CD8-positive, alpha-beta memory T cell (primary cell): ENCODE data around the gene TPGS1. TPM values are rescaled to one million over a fixed set of nuclear protein-coding genes. Genes with fewer than 3 reads are reported as not detected.

ENCODE experiments used
- CTCF ChIA-PET: fragments of 350-600 bp; sonication (Branson Sonifier 250); formaldehyde crosslinking; loops from one replicate; lab custom pipeline; 2021; ENCODE audit warnings: antibody characterized with exemption; lab: Charles Lee
- POLR2A ChIA-PET: fragments of 350-600 bp; sonication (Branson Sonifier 250); formaldehyde crosslinking; loops from one replicate; lab custom pipeline; 2021; ENCODE audit warnings: antibody characterized with exemption; lab: Charles Lee
- DNase-seq, 5 donors: peaks; one replicate each; pipeline versions ENCODE4 v3.0.0 to v3.0.0-alpha.2; 2020 to 2022; ENCODE audit warnings: mixed read lengths in 1 of 5
- H3K27ac ChIP-seq: one replicate; pipeline ENCODE4 v1.7.0; 2013; ENCODE audit warnings: low read depth, mild to moderate bottlenecking, low read length, moderate library complexity
- H3K27me3 ChIP-seq: 2 replicates; pipeline ENCODE4 v1.7.0; 2013; ENCODE audit warnings: low read length, mild to moderate bottlenecking; ENCODE audit not compliant: insufficient read depth, poor library complexity, severe bottlenecking
- H3K36me3 ChIP-seq: 2 replicates; pipeline ENCODE4 v1.7.0; 2013; ENCODE audit warnings: mild to moderate bottlenecking, low read length, moderate library complexity; ENCODE audit not compliant: insufficient read depth
- H3K4me1 ChIP-seq: 2 replicates; pipeline ENCODE4 v1.7.0; 2013; ENCODE audit warnings: mild to moderate bottlenecking, low read length, moderate library complexity; ENCODE audit not compliant: insufficient read depth
- H3K4me3 ChIP-seq: 2 replicates; pipeline ENCODE4 v1.7.0; 2013; ENCODE audit warnings: mild to moderate bottlenecking, low read length
- H3K9me3 ChIP-seq: 2 replicates; pipeline ENCODE4 v1.7.0; 2013; ENCODE audit warnings: mild to moderate bottlenecking, low read length
- H3K27ac Mint-ChIP-seq, 8 donors: one replicate each; pipeline ENCODE4 v1.8.0; 2020 to 2021; ENCODE audit warnings: mixed read lengths in 8 of 8, mild to moderate bottlenecking in 6 of 8, inconsistent platforms in 3 of 8, moderate library complexity in 3 of 8
- H3K27me3 Mint-ChIP-seq, 2 donors: one replicate each; pipeline ENCODE4 v1.8.0; 2020 to 2021; ENCODE audit warnings: mixed read lengths in 2 of 2, mild to moderate bottlenecking in 1 of 2, moderate library complexity in 1 of 2
- H3K36me3 Mint-ChIP-seq, 3 donors: one replicate each; pipeline ENCODE4 v1.8.0; 2020 to 2021; ENCODE audit warnings: mixed read lengths in 3 of 3, inconsistent platforms in 1 of 3, mild to moderate bottlenecking in 1 of 3
- H3K4me1 Mint-ChIP-seq, 3 donors: one replicate each; pipeline ENCODE4 v1.8.0; 2020 to 2021; ENCODE audit warnings: mixed read lengths in 3 of 3, inconsistent platforms in 1 of 3, mild to moderate bottlenecking in 1 of 3
- H3K4me3 Mint-ChIP-seq, 7 donors: one replicate each; pipeline ENCODE4 v1.8.0; 2020 to 2021; ENCODE audit warnings: mixed read lengths in 7 of 7, mild to moderate bottlenecking in 6 of 7, moderate library complexity in 4 of 7, inconsistent platforms in 2 of 7
- H3K9me3 Mint-ChIP-seq, 5 donors: one replicate each; pipeline ENCODE4 v1.8.0; 2020 to 2022; ENCODE audit warnings: mixed read lengths in 5 of 5, mild to moderate bottlenecking in 3 of 5, moderate library complexity in 2 of 5, inconsistent platforms in 1 of 5
- polyA plus RNA-seq: library from polyadenylated mRNA; unstranded; fragments of 300-500 nt; fragmentation: Illumina TruSeq; gene quantifications from one replicate; pipeline ENCODE4 v1.2.3, GENCODE V29; 2021
- total RNA-seq, 2 experiments: library from RNA; stranded (reverse); gene quantifications; one replicate each; pipeline ENCODE4 v1.2.3, GENCODE V29; 2021

Gene TPGS1
- total and polyA plus RNA-seq, 3 experiments from 2014 or later = 18.6 to 50.3 (median 20.0) TPM

DNA sequence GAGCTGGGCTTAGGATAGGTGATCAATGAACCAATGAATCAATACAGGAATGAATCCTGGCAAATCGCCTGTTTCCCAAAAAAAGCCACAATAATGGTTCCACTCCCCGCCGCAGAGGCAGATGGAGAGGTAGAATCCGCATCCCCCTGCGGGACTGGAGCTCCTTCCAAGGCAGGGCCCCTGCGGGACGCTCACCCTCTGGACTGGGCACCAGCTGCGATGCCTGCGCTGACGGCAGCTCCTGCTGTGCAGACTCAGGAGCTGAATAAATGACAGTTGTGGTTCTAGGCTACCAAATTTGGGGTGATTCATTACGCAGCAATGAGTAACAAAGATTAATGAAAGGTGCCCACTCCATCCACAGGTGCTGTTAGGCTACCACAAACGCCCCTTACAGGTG, 15.4 kb downstream of the TPGS1 start:
- H3K4me3 ChIP-seq = no peak overlapping the region
- H3K36me3 Mint-ChIP-seq = no peaks in the 10 kb centered on the region
- no peak for DNase-seq
- POLR2A ChIA-PET = no interaction called here
- H3K36me3 ChIP-seq = no peaks in the 10 kb centered on the region
- no peaks in the 10 kb centered on the region for H3K9me3 ChIP-seq
- peak overlapping the region in 2 of 8 donors; percentile 21 to 42 for H3K27ac Mint-ChIP-seq
- peaks cover 0 to 3% of the 10 kb centered on the region in 2 donors for H3K27me3 Mint-ChIP-seq
- no peaks in the 10 kb centered on the region for H3K27me3 ChIP-seq
- H3K4me1 Mint-ChIP-seq = peaks cover 4 to 9% (median 7%) of the 10 kb centered on the region in 3 donors
- CTCF ChIA-PET = interaction anchor here (3.6 kb wide), 1 partner anchor 12 kb away, joined by 24 read pairs; no protein-coding TSS in a partner anchor
- no peaks in the 10 kb centered on the region for H3K9me3 Mint-ChIP-seq
- H3K4me1 ChIP-seq = no peaks in the 10 kb centered on the region
- no peak overlapping the region for H3K27ac ChIP-seq
- H3K4me3 Mint-ChIP-seq = no peak overlapping the region

GRCh38 chr19:524062-524674, 16.9 kb downstream of the TPGS1 start:
- CTCF ChIA-PET = interaction anchor here (1.2 kb wide), 1 partner anchor 13 kb away, joined by 3 read pairs; no protein-coding TSS in a partner anchor
- POLR2A ChIA-PET = interaction anchor here (2.2 kb wide), 1 partner anchor 13 kb away, joined by 6 read pairs; no protein-coding TSS in a partner anchor

GRCh38 chr19:525029-525428, 17.7 kb downstream of the TPGS1 start:
- H3K4me1 Mint-ChIP-seq = peaks cover 4 to 9% (median 5%) of the 10 kb centered on the region in 3 donors
- no peak overlapping the region for H3K4me3 Mint-ChIP-seq
- no peaks in the 10 kb centered on the region for H3K36me3 ChIP-seq
- peaks cover 0 to 7% of the 10 kb centered on the region in 2 donors for H3K27me3 Mint-ChIP-seq
- no peak overlapping the region for H3K27ac ChIP-seq
- no peaks in the 10 kb centered on the region for H3K4me1 ChIP-seq
- no peaks in the 10 kb centered on the region for H3K9me3 ChIP-seq
- ChIA-PET POLR2A (interaction anchor here (2.2 kb wide), 1 partner anchor 14 kb away, joined by 6 read pairs; no protein-coding TSS in a partner anchor), CTCF (no interaction called here)
- H3K36me3 Mint-ChIP-seq = no peaks in the 10 kb centered on the region
- DNase-seq = no peak
- no peak overlapping the region for H3K27ac Mint-ChIP-seq
- H3K4me3 ChIP-seq = no peak overlapping the region
- H3K27me3 ChIP-seq = no peaks in the 10 kb centered on the region
- H3K9me3 Mint-ChIP-seq = no peaks in the 10 kb centered on the region

More at GRCh38 chr19:524062-524674, 16.9 kb downstream of the TPGS1 start:
- Histone ChIP-seq H3K27me3 (no peaks in the 10 kb centered on the region), H3K27ac (no peak overlapping the region), H3K9me3 (no peaks in the 10 kb centered on the region), H3K36me3 (no peaks in the 10 kb centered on the region), H3K4me1 (no peaks in the 10 kb centered on the region), H3K4me3 (no peak overlapping the region)
- DNase-seq = no peak
- no peaks in the 10 kb centered on the region for H3K36me3 Mint-ChIP-seq
- H3K9me3 Mint-ChIP-seq = no peaks in the 10 kb centered on the region
- H3K4me1 Mint-ChIP-seq = peaks cover 4 to 9% (median 7%) of the 10 kb centered on the region in 3 donors
- no peak overlapping the region for H3K27ac Mint-ChIP-seq
- H3K27me3 Mint-ChIP-seq = peaks cover 0 to 7% of the 10 kb centered on the region in 2 donors
- H3K4me3 Mint-ChIP-seq = no peak overlapping the region

- no peak for DNase-seq
- Histone ChIP-seq H3K4me3 (no peak overlapping the region), H3K36me3 (no peaks in the 10 kb centered on the region), H3K4me1 (peaks cover 3% of the 10 kb centered on the region), H3K27ac (no peak overlapping the region), H3K9me3 (no peaks in the 10 kb centered on the region), H3K27me3 (no peaks in the 10 kb centered on the region)
- H3K9me3 Mint-ChIP-seq = no peaks in the 10 kb centered on the region
- H3K4me3 Mint-ChIP-seq = no peak overlapping the region
- peaks cover 4 to 9% (median 7%) of the 10 kb centered on the region in 3 donors for H3K4me1 Mint-ChIP-seq
- H3K27ac Mint-ChIP-seq = no peak overlapping the region
- ChIA-PET POLR2A (interaction anchor here (2.2 kb wide), 1 partner anchor 15 kb away, joined by 6 read pairs; no protein-coding TSS in a partner anchor), CTCF (interaction anchor here (1.3 kb wide), 1 partner anchor 15 kb away, joined by 8 read pairs; no protein-coding TSS in a partner anchor)
- H3K27me3 Mint-ChIP-seq = peaks cover under 1 to 7% of the 10 kb centered on the region in 2 donors
- H3K36me3 Mint-ChIP-seq = peaks cover 0 to under 1% (median 0%) of the 10 kb centered on the region in 3 donors
Observed at GRCh38 chr19:525857-526419, 18.6 kb downstream of the TPGS1 start.

DNA sequence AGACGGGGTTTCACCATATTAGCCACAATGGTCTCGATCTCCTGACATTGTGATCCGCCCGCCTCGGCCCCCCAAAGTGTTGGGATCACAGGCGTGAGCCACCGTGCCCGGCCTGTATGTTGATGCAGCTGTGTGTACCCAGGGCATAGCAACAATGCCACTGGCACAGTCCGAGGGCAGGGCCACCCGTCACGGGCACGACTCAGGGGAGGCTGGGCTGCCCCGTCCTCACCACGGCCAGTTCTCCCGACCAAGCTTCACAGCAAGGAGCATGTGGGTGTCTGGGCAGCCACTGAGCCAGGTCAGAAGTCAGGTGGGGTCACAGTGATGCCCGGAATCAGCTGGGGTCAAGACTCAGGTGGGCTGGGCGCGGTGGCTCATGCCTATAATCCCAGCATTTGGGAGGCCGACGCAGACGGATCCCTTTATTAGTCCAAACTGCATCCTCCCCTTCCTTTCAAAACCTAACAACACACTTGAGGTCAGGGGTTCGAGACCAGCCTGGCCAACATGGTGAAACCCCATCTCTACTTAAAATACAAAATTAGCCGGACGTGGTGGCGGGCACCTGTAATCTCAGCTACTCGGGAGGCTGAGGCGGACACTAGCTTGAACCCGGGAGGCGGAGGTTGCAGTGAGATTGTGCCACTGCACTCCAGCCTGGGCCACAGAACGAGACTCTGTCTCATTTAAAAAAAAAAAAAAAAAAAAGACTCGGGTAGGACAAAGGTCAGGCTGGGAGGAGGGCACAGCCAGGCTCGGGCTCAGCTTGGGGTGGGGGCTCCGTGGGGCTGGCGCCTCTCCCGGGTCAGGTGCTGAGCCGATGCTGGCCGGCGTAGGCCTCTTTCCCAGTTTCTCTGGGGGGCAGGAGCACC, 23.1 kb downstream of the TPGS1 start:
- H3K27ac Mint-ChIP-seq = peak overlapping the region; percentile 69 to 91 (median 84)
- Histone ChIP-seq H3K9me3 (no peaks in the 10 kb centered on the region), H3K27ac (peak overlapping the region; percentile 74), H3K4me1 (peaks cover 19% of the 10 kb centered on the region), H3K27me3 (no peaks in the 10 kb centered on the region), H3K36me3 (no peaks in the 10 kb centered on the region), H3K4me3 (peak overlapping the region; percentile 53)
- ChIA-PET POLR2A (interaction anchor here (1.1 to 2.8 kb wide), 3 partner anchors 9 to 20 kb away, joined by 6 to 18 read pairs (median 10); partner anchors contain the start of gene GZMM), CTCF (interaction anchor here (1.6 to 6.2 kb wide), 2 partner anchors 19 to 24 kb away, joined by 7 to 55 read pairs; partner anchors contain the start of gene TPGS1)
- H3K4me3 Mint-ChIP-seq = peak overlapping the region; percentile 79 to 94 (median 85)
- H3K36me3 Mint-ChIP-seq = peaks cover 0 to 4% (median 0%) of the 10 kb centered on the region in 3 donors
- no peak for DNase-seq
- H3K27me3 Mint-ChIP-seq = peaks cover 1 to 6% of the 10 kb centered on the region in 2 donors
- H3K4me1 Mint-ChIP-seq = peaks cover 9 to 29% (median 18%) of the 10 kb centered on the region in 3 donors
- no peaks in the 10 kb centered on the region for H3K9me3 Mint-ChIP-seq

DNA sequence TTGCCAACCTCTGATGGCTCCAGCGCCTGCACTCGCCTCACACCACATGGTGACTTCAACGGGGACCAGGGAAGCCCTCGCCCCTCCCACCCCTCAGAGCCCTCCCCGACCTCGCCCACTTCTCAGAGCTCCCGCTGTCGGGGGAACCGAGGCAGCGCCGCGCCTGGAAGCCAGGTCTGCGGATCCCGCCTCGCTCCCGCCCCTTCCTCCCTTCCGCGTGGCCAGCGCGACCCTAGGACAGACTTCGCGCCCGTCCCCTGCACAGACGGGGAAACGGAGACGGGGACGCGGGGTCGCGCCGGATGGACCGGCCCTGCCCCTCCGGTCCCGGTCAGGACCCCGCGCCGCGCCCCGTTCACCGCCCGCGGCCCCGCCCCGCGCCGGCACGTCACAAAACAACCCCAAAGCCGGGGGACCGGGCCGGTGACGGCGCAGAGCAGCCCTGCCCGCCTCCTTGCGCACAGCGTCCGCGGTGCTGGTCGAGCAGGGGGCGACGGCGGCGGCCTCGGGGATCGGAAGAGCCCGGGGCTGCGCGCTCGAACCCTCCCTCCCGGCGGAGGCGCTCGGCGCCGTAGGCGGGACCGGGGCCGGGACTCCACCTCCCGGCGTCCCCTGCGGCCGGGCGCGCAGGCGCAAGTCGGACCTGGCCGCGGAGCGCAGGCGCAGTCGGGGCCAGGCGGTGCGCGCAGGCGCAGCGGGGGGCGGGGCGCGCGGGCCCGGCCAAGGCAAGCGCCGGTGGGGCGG, 23.9 kb downstream of the TPGS1 start:
- Histone ChIP-seq H3K9me3 (no peaks in the 10 kb centered on the region), H3K4me1 (peaks cover 19% of the 10 kb centered on the region), H3K27me3 (no peaks in the 10 kb centered on the region), H3K4me3 (peak overlapping the region; percentile 53), H3K27ac (peak overlapping the region; percentile 74), H3K36me3 (no peaks in the 10 kb centered on the region)
- Mint-ChIP-seq H3K4me3 (peak overlapping the region; percentile 79 to 94 (median 85)), H3K9me3 (no peaks in the 10 kb centered on the region), H3K36me3 (peaks cover 0 to 7% (median 0%) of the 10 kb centered on the region in 3 donors), H3K27ac (peak overlapping the region; percentile 54 to 91 (median 84)), H3K27me3 (peaks cover 1 to 4% of the 10 kb centered on the region in 2 donors), H3K4me1 (peaks cover 9 to 29% (median 18%) of the 10 kb centered on the region in 3 donors)
- POLR2A ChIA-PET = interaction anchor here (0.6 to 2.8 kb wide), 8 partner anchors 10 to 132 kb away, joined by 3 to 18 read pairs (median 4); partner anchors contain the start of genes GZMM and RNF126
- CTCF ChIA-PET = interaction anchor here (0.9 to 6.2 kb wide), 6 partner anchors 12 to 53 kb away, joined by 3 to 55 read pairs (median 6); partner anchors contain the start of genes GZMM and TPGS1
- DNase-seq = peak; percentile 84 to 95 (median 91)
